NCI-H2081 (cell line): ENCODE data around the gene UXS1.
"Not testable (repeated sequence)": the region's sequence is repeated elsewhere in the genome, so short reads cannot be mapped to it uniquely, and the experiment has no call there.

Experiments used
- DNase-seq, 2 experiments: peaks; one replicate each; lab custom pipeline; 2025; lab: John Stamatoyannopoulos, UW

Gene UXS1

DNA sequence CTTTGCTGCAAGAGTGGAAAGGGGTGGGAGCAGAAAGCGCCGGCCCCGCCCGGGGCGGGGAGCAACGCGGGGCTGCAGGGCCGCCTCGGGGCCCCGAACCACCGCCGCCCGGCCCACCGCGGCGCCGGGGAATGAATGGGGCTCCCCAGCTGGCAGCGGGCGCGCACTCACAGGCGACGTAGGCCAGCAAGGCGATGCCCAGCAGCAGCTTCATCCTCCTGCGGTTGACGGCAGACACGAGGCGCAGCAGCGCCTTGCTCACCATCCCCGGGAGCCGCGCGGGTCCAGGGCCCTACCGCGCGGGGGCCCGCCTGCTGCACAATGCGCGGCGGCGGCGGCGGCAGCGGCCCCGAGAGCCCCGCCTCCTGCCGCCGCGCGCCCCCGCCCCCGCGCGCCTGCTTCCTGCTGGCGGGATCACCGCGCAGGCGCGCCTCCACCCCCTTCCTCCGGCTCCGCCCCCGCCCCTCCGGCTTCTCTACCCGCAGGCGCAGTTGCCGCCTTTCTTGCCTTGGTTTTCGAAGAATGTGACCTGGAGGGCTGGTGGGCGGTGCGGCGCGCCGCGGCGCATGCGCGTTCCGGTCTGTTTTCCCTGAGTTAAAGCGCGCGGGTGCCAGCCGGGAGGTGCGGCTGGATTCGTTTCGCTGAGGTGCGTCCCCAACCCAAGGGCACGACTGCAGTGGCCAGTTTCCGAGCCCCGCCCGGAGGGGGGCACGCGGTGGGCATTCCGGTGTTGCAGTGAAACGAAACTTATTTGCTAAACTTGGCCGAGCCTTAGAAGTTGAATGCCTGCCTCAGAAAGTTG is at the start of gene UXS1:
Gene UXS1, minus strand, starts transcription at position 325 of the 802 bp plus-strand sequence. Its CDS starts 60 bp downstream, at position 265.
- peak; percentile 95 to 96 for DNase-seq

DNA sequence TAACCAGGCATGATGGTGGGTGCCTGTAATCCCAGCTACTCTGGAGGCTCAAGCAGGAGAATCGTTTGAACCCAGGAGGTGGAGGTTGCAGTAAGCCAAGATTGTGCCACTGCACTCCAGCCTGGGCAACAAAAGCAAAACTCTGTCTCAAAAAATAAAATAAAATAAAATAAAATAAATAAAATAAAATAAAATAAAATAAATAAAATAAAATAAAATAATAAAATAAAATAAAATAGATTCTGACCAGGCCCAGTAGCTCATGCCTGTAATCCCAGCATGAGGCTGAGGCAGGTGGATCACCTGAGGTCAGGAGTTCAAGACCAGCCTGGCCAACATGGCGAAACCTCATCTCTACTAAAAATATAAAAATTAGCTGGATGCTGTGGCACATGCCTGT is 45.4 kb upstream of the UXS1 start:
- not testable (repeated sequence) for DNase-seq

DNA sequence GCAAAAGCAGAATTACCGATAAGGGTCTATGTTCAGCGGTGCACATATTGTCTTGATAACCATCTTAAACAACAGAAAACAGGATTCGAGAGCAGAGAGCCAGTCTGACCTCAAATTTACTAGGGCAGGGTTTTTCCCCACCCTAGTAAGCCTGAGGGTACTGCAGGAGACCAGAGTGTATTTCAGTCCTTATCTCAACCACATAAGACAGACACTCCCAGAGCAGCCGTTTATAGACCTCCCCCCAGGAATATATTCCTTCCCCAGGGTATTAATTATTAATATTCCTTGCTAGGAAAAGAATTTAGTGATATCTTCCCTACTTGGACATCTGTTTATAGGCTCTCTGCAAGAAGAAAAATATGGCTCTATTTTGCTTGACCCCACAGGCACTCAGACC is 41.3 kb upstream of the UXS1 start:
- DNase-seq: not testable (repeated sequence)

DNA sequence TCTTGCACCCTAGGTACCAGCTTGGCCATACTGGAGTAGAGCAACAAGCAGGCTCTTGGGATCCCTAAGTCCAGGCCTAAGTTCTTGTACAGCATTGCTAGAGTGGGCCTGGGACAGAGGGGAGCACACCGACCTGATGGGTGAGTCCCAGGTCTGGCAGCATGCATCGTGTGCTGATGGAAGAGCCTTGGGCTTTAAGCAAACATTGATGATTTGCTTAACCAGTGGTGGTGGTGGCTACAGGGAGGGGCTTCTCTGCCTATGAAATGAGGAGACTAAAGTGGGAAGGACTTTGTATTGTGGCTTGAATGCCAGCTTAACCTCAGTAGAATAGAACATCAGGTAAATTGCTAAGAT is 39.2 kb upstream of the UXS1 start:
- DNase-seq: no peak

DNA sequence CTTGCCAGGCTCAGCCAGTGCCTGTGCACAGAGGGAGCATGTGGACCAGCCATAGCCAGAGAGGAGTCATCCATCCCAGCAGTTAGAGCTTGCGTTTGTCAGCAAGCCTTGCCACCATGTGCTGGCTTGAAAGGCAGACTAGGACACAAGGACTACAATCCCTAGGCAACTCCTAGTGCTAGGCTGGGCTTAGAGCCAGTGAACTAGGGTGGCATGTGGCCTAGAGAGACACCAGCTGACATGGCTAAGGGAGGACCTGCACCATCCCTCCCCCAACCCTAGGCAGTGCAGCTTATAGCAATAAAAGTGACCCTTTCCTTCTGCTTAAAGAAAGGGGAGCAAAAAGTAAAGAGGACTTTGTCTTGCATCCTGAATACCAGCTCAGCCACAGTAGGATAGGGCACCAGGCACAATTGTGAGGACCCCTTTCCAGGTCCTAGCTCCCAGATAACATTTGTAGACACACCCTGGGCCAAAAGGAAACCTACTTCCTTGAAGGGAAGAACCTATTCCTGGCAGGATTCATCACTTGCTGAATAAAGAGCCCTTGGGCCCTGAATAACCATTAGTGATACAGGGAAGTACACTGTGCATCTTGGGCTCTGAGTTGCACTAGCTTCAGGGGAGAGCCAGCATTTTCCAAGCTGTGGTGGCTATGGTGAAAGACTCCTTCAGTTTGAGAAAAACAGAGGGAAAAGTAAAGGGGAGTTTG is 38.7 kb upstream of the UXS1 start:
- no peak for DNase-seq

DNA sequence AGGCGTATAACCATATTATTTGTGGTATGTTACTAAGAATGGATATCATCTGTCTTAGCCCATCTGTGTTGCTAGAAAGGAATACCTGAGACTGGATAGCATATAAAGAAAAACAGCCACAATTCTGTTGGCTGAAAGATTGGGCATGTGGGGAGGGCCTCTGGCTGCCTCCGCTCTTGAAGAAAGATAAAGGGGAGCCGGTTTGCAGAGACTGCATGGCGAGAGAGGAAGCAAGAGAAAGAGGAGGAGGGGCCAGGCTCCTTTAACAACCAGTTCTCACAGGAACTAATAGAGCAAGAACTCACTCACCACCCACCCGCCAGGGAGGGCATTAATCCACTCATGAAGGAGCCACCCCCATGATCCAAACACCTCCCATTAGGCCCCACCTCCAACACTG is 29.2 kb upstream of the UXS1 start:
- no peak for DNase-seq

DNA sequence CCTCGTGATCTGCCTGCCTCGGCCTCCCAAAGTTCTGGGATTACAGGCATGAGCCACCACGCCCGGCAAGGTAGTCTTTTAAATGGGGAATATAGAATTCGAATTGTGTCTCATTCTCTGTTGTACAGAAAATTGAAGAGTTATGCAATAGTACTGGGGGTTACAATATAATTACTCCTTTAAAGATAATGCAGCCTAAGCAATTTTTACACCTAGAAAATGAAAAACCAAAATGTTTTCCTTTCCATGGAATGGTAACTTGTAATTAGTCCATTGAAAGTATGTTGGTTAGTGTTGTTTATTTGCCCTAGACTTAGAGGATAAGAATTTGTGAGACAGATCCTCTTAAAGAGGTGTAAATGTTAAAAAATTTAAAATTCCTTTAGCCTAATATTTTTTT is 28.0 kb upstream of the UXS1 start:
- DNase-seq: not testable (repeated sequence)

DNA sequence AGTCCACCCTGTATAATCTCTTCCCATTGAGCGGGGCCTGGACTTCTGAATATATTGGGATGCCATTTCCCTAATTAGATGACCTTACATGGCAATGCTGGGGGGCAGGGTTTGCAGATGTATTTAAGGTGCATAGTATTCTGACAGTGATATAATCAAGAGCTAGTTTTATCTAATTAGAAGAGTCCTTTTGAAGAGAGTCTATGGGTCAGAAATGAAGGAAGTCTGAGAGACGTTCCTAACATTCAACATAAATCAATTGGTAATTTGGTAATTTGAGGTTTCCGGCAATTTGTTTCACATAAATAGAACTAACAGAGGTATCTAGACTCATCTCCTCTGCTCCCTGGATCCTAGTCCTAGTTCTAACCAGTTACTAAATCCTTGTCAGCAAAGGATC is 25.7 kb upstream of the UXS1 start:
- no peak for DNase-seq

DNA sequence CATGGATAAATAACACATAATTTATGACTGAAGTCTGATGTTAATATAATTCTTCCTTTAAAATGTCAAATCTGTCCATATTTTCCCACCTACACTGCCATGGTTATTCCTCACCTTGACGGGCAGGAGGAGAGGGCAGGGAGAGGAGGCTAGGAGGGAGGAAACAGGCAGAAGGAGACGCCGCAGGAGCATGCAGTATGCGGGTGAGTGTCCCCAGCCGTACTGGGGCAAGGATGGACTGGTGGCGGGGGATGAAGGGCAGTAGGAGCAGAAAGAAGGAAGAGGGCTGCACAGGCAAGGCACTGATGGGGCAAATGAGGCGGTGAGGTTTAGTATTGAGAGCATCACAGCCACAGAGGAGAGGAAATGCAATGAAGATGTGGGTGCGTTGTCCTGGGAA is 25.1 kb upstream of the UXS1 start:
- not testable (repeated sequence) for DNase-seq

DNA sequence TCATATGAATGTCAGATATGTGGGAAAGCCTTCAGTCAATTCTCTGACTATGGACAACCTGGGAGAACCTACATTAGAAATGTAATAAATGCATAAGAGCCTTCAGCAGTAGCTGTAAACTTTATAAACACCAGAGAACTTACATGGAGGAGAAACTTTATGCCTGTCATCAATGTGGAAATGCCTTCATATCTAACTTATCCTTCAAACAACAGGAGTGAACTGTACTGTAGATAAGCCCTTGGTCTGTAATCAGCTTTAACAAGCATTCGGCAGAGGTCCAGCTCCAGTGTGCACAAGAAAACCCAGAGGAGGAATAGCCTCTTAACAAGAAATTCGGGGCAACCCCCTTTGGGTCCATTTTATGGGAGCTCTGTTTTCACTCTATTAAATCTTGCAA is 14.8 kb upstream of the UXS1 start:
- no peak for DNase-seq

DNA sequence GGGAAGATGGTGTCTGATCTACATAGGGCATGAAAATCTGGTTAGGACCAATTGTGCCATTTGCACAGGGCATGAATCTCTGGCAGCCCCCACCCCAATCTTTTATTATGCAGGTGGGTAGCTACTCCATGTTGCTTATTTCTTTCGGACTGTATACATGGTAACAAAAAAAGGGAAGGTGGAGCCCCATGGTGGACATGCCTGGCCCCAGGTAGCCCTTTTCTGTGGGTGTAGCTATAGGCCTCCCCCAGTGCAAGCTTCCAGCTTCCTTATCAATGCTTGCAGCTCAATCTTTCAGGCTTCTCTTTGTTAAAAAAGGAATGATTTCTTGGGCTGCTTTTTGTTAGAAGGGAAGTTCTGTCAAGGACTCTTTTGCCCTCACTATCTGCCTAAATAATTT is 14.3 kb upstream of the UXS1 start:
- no peak for DNase-seq

DNA sequence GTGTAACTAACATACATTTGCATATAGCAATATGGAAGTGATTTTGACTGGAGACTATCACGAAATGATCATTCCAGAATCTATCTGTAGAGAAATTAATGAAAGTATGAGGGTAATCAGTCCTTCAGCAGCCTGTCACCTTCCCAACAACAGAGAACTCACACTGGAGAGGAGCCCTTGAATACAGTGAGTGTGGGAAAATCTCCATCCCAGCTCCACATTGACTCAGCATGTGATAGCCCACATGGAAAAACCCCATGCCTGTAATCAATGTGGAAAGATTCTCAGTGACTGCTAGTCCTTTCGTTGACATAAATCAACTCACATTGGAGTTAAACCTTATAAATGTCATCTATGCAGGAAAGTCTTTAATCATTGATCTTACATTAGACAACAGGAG is 13.1 kb upstream of the UXS1 start:
- DNase-seq: no peak

DNA sequence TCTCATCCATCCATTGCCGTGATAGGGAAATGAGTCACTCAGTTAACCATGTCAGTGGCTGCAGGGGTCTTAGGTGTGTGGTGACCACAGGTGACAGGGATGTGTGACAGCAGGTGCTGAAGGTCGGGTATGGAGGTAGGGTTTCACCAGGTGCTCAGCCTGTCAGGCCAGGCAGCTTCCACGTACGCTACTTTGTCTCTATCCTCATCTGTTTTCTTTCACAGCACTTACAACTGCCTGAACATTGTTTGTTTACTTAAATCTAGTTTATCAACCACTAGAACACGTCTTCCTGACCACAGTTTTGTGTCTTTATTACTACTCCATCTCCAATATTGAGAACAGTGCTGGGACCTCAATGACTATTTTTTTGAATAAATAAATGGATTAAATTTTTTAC is 11.4 kb upstream of the UXS1 start:
- DNase-seq: no peak

DNA sequence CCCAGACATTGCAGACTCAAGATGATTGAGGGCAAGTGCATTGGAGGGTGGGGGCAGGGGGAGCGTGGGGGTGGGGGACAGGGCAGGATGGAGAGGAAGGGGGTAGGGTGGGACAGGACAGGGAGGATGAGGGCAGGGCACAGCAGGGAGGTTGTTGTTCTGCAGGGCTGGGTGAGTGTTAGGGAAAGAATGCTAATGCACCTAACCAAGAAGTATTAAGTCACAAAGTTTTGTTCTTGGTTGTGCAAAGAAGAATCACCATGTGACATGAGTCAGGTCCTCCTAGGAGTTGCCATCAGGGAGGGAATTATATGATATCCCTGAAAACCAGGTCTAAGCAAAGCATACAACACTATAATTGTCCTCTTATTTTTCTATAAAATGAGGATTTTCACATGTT is 10.4 kb upstream of the UXS1 start:
- DNase-seq: not testable (repeated sequence)

DNA sequence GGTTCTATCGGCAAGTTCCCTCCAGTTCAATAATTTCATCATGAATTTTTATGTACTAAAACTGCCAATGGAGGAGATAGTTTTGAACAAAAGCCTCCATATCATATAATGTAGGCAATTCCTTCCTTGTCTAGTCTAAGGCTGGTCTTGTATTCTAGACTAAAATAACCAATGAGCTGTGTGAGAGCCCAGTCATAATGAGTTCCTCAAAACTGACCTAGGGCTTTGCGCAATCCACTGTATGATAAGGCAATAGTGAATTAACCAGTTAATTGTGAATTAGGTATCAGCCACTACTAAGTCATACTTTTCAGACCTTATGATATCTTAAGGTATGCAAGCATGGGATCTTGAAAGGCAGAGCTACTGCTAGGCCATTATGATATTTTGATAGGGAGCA is 7.6 kb upstream of the UXS1 start:
- DNase-seq: no peak

DNA sequence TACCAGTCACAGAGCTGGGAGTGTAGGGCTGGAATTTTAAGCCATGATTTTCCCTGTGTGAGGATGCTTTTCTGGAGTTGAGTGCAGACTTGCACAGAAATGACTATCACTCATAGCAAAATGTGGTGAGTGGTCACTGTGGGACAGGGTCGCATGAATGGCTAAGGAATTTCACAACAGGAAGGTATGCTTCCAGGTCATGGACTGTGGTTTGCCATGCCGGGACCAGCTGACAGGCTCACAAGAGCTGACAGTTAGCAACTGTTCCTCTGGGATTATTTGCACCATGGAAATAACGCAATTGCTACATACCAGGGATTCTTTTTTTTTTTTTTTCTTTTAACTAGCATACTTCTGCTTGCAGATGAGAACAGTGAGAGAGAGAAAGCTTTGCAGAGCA is 3.8 kb upstream of the UXS1 start:
- DNase-seq: no peak

DNA sequence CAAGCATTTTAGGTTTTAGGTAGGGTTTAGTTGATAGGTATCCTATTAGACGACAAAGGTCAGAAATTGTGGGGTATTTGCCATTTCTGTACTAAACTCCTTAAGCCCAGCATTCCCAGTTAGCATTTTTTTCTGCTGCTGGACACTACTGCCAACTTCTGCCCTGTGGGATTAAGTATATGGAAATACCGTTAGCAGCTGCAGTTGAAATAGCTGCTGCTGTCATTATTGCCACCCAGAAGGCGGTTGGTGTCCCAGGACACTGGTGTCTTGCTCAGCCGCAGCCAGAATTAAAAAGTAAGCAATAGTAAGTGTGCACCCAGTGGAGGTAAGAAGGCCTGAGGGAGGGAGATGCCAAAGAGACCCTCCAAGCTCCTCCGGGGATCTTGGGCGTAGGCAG is 1.9 kb upstream of the UXS1 start:
- DNase-seq: no peak

DNA sequence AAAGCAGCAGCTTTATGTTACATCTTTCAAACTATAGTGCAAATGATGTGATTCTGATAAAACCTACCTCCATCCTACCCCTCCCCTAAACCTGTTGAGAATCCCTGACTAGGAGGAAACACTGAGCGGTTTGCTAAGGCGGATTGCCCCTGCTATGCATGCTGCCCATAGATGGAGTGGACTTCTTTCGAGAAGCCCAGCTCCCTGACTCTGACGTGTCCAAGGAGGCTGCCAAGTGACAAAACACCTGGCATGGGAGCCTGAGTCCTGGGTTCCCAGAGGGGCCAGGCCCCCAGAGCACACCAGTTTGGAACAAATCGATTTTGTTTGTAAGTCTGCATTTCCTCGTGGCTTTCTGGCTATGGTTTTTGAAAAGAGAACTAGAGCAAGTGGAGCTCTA is 1.4 kb upstream of the UXS1 start:
- DNase-seq: no peak

DNA sequence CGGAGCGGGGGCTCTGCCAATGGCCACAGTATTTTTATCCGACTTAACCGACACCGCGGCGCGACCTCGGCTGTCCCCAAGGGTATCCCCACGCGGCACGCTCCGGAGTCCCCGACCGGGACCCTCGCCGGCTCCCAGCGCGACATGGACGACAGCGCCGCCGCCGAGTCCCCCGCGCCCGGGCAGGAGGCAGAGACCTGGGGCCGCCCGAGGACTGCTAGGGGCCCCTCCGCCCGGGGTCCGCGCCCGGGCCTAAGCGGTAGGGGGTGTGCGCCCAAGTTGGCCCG is 468 bp downstream of the UXS1 start:
- DNase-seq: no peak

DNA sequence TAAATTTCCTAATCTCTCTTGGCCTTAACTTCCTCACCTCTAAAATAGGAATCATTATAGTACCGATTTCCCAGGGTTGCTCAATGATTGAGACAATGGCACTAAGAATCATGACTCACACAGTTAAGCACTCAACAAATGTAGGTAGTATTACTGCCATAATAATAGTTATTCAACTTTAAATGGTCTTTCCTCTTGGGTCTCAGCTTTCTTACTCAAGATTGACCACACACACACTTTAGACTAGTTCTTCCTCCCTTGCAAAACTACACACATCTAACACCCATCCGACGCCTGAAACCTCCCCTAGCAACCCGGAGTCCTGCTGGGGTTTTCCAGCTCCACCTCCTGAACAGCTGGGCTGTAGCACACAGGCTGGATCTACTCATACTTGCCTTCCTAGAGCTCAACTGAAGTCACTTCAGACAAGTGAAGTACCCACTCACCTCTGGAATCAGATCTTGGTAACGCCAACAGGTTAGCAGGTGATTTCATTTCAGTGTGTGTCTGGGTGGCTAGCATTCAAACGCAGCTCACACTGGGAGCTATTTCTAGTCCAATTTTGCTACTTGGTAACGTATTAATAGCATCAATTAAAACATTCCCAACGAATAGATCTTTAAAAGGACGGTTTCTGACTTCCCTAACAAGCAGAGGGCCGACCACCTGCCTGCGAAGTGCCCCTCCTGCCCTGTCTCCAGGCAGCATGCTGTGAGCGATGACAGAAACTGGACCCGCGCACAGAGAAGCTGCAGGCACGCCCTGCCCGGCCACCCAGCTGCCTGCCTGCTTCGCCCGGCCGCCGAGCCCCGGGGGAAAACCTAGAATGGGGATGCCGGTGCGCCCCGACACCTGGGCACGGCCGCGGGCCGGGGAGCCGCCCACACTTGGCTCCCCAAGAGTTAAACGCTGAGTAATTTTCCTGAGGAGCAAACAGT is 1.1 kb downstream of the UXS1 start:
- DNase-seq: peak; percentile 23 to 39

DNA sequence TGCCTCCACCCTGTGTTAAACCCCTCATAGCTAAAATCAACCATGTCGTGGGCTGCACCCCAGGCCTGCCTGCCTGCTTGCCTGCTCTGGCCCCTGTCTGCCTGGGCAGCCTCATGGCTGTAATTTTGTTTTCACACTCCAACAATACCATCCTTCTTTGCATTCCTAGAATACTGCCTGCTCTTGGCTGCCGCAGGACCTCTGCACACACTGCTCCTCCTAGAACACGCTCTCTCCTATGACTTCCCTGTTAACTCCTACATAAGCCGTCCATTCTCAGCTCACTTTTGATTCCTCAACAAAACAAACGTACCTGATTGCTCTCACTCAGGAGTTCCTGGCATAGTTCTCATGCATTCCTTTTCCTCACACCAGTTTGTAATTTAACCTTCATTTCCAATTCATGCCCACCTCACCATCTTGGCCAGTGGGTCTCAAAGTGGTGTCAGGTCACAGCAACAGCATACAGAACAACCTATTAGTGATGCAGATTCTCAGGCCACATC is 2.5 kb downstream of the UXS1 start:
- DNase-seq: no peak

DNA sequence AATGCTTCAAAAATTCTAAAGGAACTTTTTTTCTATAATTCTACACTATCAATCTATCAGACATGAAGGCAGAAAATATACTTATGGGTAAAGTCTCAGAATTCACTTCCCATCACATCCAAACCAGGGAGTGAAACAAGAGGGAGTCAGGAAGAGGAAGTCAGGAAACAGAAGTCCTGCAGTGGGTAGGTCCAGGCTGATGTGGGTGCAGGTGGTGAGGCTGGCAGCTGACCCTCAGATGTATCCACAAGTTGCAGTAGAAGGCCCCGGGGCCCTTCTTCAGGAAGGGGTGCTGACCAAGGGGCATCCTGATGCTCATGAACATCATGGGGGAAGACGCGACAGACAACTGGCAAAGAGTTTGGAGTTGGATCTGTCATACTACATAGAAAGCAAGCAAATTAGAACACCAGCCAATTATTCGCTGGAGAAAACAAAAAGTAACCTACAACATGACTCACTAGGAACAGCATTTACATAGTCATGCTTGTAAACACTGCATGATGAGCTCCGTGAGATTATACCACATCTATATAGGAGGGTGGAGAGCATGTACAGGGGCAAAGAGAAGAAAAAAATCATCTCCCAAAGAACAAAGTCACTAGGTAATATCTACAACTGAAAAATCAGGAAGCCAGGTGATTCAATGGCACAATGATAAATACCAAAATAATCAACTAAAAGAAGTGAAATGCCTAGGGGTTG is 4.2 kb downstream of the UXS1 start:
- DNase-seq: no peak
